Type B pancreatic cell (in vitro differentiated cells): ENCODE measurements around the gene LIG1. TPM values are rescaled to one million over a fixed set of nuclear protein-coding genes. Genes with fewer than 3 reads are reported as not detected.

Experiments used
- DNase-seq: peaks from one replicate; pipeline ENCODE4 v3.0.0; 2021; ENCODE audit warnings: mixed read lengths; ENCODE audit not compliant: unreplicated experiment; ENCODE audit errors: extremely low spot score
- H3K27ac Mint-ChIP-seq: 2 replicates; pipeline ENCODE4 v1.8.0; 2021; ENCODE audit warnings: mild to moderate bottlenecking, mixed read lengths
- H3K27me3 Mint-ChIP-seq: 2 replicates; pipeline ENCODE4 v1.8.0; 2021; ENCODE audit warnings: mixed read lengths
- H3K36me3 Mint-ChIP-seq: 2 replicates; pipeline ENCODE4 v1.8.0; 2021; ENCODE audit warnings: mixed read lengths
- H3K4me1 Mint-ChIP-seq: one replicate; pipeline ENCODE4 v1.8.0; 2021; ENCODE audit warnings: mixed read lengths; ENCODE audit not compliant: unreplicated experiment
- H3K4me3 Mint-ChIP-seq: 2 replicates; pipeline ENCODE4 v1.8.0; 2021; ENCODE audit warnings: mild to moderate bottlenecking, mixed read lengths
- H3K9me3 Mint-ChIP-seq: 2 replicates; pipeline ENCODE4 v1.8.0; 2021; ENCODE audit warnings: mixed read lengths
- CTCF ChIP-seq: fragments of 200-600 bp; sonication (generic); conservative IDR thresholded peaks from 2 replicates; pipeline ENCODE4 v1.5.0; 2021; ENCODE audit warnings: antibody characterized with exemption, mild to moderate bottlenecking
- long read RNA-seq: library from polyadenylated mRNA; unstranded; transcript quantifications from one replicate; pipeline ENCODE4 v2.0.0, GENCODE V29; 2020
- total RNA-seq: library from RNA; stranded (reverse); gene quantifications from 2 replicates; pipeline ENCODE4 v1.2.1, GENCODE V29; 2021; ENCODE audit warnings: low replicate concordance

LIG1 gene
- 48.4 and 84.9 TPM in 2 replicates for total RNA-seq
- long read RNA-seq, transcript LIG1-201 (28 exons, 3,384 nt), result major isoform, 16 of 40 reads
- long read RNA-seq, partial matches to known transcripts, result 13 of 40 reads
- long read RNA-seq, other reads (novel, unspliced or antisense), result 11 of 40 reads

GRCh38 chr19:48169939-48170803 lies at the start of gene LIG1, which contains the start of gene ZSWIM9:
LIG1 (minus strand) TSS chr19:48170344; CDS start chr19:48165566, 4,778 bp downstream.
ZSWIM9 (plus strand) TSS chr19:48170680; CDS start chr19:48171803, 1,123 bp downstream.
- Mint-ChIP-seq H3K27me3 (no peaks in the 10 kb centered on the region), H3K4me1 (peaks cover 15% of the 10 kb centered on the region), H3K36me3 (peaks cover 12% of the 10 kb centered on the region), H3K4me3 (peak within 1 kb of the TSS; percentile 99), H3K9me3 (no peaks in the 10 kb centered on the region), H3K27ac (peak within 1 kb of the TSS; percentile 96)
- peak; percentile 95 for DNase-seq
- TF ChIP-seq CTCF, result no peak

GRCh38 chr19:48218997-48219396 lies 48.9 kb upstream of the LIG1 start:
- no peak for TF ChIP-seq CTCF
- no peaks in the 10 kb centered on the region for H3K27me3 Mint-ChIP-seq
- H3K27ac Mint-ChIP-seq, result no peak overlapping the region
- H3K9me3 Mint-ChIP-seq, result no peaks in the 10 kb centered on the region
- no peak for DNase-seq
- H3K4me3 Mint-ChIP-seq, result no peak overlapping the region
- peaks cover 12% of the 10 kb centered on the region for H3K36me3 Mint-ChIP-seq
- no peaks in the 10 kb centered on the region for H3K4me1 Mint-ChIP-seq

- Mint-ChIP-seq H3K27ac (no peak overlapping the region), H3K4me3 (no peak overlapping the region), H3K9me3 (no peaks in the 10 kb centered on the region), H3K27me3 (no peaks in the 10 kb centered on the region), H3K36me3 (peaks cover 16% of the 10 kb centered on the region), H3K4me1 (no peaks in the 10 kb centered on the region)
- TF ChIP-seq CTCF, result no peak
- DNase-seq, result no peak
Observed at GRCh38 chr19:48216933-48217332, 46.8 kb upstream of the LIG1 start.

- TF ChIP-seq CTCF, result no peak
Observed at GRCh38 chr19:48213959-48214358, 43.8 kb upstream of the LIG1 start.

GRCh38 chr19:48210005-48210404 lies 39.9 kb upstream of the LIG1 start:
- Mint-ChIP-seq H3K9me3 (no peaks in the 10 kb centered on the region), H3K27ac (no peak overlapping the region), H3K4me1 (no peaks in the 10 kb centered on the region), H3K36me3 (peaks cover 6% of the 10 kb centered on the region), H3K27me3 (no peaks in the 10 kb centered on the region), H3K4me3 (no peak overlapping the region)
- DNase-seq, result no peak
- no peak for TF ChIP-seq CTCF

More at GRCh38 chr19:48213959-48214358, 43.8 kb upstream of the LIG1 start:
- H3K4me1 Mint-ChIP-seq, result no peaks in the 10 kb centered on the region
- H3K27me3 Mint-ChIP-seq, result no peaks in the 10 kb centered on the region
- H3K27ac Mint-ChIP-seq, result no peak overlapping the region
- peaks cover 16% of the 10 kb centered on the region for H3K36me3 Mint-ChIP-seq
- no peak overlapping the region for H3K4me3 Mint-ChIP-seq
- H3K9me3 Mint-ChIP-seq, result no peaks in the 10 kb centered on the region
- no peak for DNase-seq
